T-helper 22 cell (primary cell): ENCODE data around the gene IRAG1.

Experiments used
- DNase-seq: peaks from one replicate; pipeline ENCODE4 v3.0.0-alpha.2; 2020; ENCODE audit warnings: low read depth

Gene IRAG1, protein sequence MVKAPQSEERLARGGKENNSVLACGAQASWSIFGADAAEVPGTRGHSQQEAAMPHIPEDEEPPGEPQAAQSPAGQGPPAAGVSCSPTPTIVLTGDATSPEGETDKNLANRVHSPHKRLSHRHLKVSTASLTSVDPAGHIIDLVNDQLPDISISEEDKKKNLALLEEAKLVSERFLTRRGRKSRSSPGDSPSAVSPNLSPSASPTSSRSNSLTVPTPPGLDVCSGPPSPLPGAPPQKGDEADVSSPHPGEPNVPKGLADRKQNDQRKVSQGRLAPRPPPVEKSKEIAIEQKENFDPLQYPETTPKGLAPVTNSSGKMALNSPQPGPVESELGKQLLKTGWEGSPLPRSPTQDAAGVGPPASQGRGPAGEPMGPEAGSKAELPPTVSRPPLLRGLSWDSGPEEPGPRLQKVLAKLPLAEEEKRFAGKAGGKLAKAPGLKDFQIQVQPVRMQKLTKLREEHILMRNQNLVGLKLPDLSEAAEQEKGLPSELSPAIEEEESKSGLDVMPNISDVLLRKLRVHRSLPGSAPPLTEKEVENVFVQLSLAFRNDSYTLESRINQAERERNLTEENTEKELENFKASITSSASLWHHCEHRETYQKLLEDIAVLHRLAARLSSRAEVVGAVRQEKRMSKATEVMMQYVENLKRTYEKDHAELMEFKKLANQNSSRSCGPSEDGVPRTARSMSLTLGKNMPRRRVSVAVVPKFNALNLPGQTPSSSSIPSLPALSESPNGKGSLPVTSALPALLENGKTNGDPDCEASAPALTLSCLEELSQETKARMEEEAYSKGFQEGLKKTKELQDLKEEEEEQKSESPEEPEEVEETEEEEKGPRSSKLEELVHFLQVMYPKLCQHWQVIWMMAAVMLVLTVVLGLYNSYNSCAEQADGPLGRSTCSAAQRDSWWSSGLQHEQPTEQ

DNA sequence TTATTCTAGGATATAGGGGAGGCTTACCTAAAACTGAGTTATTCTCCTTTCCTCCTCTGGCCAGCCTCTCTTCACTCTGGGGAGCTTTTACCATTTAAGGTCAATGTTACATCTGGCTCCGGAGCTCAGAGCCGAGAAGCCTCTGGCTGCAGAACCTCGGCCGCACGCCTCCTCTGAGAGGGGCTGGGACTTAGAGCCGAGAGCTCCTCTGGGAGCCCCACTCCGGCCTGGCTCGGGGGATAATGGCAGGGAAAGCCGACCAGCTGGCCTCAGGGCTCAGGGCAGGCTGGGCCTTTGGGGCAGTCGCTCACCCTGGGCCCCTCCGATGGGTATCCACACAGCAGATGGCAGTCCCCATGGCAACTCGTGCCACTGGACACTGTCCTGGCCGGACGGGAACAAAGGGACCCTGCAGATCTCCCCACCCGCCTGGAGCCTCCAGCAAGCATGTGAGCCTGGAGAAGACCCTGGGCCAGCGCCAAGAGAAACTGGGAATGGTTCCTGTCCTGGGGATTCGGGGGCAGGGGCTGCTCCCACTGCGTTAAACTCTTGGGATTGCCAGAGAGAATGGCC is at the start of gene IRAG1:
Gene IRAG1 (minus strand): TSS at position 247 of the 573 bp plus-strand sequence. CDS start 153 bp downstream, at position 94.
- no peak for DNase-seq

DNA sequence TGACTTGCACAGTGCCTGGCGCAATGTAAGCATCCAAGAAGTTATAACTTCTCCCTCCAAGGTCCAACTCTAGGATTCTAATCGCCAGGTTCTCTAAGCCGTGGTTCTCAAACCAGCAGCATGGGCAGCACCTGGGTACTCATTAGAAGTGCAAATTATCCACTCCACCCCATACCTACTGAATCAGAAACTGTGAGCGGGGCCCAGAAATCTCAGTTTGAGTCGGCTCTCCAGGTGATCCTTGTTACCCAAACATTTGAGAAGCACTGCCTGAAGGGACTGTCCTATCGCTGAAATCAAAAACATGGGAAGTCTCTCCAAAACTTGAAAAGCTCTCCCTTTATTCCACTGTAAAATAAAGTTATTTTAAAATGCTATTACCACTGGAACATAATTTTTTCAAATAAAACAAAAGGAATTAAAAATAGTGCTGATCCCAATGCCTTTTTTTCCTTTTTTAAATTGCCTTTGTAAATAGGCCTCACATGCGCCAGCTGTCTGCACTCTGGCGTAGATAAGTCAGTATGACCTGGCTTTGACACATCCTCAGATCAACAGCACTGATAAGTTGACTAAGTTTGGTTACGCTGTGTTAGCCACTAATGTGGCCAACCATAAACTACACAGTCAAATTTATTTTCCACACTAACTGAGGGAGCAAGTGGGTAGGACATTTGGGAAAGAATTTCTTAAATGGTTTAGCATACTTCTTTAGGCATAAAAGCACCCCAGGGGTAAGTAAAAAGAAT is 49.1 kb upstream of the IRAG1 start:
- DNase-seq: peak; percentile 25

DNA sequence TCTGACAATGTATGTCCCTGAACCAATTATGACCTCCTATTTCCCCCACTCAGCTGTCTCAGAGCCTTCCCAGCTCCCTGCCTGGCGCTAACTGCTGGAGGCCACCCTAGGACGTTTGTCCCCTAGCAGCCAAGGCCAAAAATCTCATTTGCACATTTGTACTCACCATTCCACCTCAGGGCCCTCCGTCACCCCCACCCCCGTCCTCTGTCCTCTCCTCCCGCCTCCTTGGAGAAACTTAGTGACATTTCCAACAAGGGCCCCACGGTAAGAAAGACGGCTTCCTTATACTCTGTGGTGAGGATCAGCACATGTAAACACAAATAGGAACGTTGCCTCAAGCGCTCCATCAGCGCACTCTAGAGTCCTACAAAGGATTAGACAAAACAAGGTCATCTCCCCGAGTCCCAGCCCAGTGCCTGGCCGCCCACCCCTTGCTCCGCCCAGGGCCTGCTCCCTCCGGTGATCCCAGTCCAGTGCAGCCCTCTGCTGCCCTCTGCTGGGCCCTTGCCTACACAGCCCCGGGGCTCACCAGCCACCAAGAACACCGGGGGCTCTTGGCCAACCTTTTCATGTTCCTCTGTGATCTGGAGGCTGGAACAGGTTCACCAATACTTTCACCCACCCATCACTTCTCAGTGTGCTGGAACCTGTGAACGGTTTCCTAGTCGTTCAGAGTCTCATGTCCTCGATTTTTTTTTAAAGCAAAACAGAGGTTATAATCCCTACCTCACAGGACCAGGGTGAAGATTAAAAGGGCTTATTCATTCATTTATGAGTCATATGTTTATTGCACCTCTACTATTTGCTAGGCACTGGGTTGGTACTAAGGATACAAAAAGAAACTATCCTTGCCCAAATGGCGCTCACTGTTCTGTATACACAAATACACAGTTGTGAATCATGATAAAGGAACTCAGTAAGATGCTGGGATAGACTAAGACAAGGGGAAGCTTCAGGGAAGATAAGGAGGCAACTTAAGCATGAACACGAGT is 42.2 kb upstream of the IRAG1 start:
- DNase-seq: peak; percentile 61

DNA sequence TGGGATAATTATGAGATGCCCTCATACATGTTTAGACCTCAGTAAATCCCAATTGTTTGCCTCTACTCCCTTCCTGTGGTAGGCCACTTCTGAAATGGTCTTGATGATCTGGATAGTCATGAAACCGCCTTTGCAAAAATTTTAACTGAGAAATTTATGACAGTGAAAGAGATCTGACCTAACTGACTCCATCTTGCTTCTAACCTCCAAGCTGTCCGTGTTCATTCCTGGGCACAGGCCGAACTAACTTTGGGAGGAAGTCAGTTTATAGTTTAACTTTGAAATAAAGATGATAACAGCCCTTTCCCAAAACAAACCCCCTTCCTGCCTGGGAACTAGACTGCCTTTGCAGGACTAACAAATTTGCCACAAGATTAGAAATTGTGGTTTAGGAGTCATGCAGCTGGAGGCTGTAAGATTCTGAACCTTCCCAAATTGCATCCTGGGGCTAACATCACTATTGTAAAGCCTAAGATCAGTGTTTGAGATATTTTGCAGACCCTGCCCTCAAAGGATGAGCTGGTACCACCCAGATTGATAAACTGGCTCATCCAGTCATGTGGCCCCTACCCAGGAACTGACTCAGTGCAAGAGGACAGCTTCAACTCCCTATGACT is 37.6 kb upstream of the IRAG1 start:
- DNase-seq: no peak

DNA sequence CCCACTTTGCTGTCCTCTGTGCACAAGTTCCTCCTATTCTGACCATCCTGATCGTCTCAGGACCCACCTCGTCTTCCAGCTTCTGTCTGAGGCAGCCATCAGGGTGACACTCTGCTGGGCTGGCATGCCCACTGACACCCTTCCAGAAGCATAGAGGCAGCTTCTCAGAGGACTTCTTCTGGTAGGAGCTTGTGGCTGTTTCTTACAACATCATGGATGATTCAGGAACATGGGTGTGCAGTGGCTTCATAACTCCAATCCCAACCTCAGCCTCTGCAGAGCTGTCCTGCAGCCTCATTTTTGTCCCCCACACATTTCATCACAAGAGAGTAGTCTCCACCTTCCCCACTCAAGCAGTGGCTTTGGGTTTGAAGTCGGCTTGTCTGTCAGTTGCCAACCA is 36.6 kb upstream of the IRAG1 start:
- DNase-seq: no peak

DNA sequence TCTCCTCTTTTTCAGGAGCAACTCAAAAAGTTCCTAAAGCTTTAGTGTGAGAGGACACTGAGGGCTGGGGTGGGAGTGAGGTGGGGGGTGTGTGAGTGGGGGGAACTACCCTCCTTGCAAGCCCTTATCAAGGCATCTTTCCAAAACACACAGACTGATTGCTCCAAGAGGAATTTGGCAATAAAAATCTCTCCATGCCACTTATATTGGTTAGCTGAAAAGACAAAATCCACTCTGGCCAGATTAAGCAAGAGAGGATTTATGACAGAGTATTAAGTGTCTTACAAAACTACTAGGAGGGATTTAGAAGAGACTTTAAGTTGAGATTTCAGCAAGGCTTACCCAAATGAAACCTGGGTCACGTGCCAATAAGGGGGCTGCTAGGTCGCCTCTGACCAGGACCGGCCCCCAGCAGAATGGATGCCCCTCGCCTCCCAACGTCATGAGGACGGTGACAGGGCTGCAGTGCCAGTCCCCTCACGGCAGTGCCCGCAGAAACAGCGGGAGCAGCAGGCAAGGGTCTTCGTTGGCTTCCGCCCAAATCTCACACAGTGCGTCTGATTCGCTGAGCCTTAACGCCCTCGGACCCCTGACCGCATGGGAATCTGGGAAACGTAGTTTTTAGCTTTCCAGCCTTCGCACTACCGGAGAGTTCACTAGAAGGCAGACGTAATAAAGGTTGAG is 35.4 kb upstream of the IRAG1 start:
- no peak for DNase-seq

DNA sequence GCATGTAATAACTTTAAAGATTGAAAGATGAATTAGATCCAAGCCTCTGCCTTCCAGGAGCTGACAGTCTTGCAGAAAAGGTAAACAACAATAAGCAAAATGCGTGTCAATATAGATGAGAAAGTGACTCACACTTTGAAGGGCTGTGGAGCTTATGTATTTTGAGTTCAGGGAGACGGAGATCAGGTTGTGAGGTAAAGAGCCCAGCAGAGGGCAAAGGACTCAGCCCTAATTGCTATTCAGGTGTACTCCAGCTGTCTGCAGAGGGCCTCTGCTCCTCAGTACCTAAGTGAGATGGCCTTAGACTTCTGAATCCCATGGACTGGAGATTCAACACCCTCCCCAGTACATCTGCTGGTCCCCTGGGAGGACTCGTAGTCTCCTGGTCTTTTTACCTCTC is 34.6 kb upstream of the IRAG1 start:
- DNase-seq: no peak

DNA sequence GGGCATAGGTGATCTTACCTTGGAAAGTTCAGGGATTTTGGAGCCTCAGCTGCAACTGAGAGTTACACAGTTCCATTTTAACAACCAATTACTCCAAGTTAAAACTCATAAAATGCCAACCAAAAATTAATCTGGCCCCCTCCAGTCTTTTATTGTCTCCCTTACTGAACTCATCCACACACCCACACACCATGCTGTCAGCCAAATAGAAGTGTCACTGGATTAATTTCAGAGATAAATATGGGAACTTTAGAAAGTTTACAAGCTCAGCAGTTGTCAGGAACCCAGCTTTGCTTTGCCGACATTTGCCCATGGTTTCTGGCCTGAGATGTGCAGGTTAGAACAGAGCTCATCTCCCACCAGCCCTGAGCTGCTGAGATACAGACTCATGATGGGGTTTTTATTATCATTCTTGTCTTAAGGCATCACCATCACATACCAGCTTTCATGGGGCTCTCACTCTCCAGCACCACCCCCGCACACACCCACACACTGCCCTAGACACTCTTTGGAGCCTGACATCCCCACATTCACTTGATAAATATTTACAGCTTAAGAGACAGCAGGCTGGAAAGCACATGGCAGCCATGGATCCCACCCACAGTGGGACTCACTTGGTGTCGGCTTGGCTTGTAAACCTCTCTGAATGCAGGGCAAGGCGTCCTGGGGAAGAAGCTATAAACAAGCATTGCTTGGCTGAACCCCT is 33.7 kb upstream of the IRAG1 start:
- DNase-seq: no peak

DNA sequence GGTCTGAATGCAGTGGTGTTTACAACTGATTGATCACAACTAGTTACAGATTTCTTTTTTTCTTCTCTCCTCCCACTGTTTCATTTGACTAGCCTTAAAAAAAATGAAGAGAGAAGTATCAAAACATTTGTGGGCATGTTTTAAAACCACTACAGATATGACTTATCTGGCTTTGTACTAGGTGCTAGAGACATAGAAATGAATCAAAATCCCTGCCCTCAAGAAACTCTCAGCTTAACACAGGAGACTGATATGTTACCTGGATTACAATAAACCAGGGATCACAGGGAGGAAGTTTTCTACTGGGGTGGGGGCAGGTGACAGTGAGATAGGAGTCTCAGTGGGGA is 32.3 kb upstream of the IRAG1 start:
- DNase-seq: no peak

DNA sequence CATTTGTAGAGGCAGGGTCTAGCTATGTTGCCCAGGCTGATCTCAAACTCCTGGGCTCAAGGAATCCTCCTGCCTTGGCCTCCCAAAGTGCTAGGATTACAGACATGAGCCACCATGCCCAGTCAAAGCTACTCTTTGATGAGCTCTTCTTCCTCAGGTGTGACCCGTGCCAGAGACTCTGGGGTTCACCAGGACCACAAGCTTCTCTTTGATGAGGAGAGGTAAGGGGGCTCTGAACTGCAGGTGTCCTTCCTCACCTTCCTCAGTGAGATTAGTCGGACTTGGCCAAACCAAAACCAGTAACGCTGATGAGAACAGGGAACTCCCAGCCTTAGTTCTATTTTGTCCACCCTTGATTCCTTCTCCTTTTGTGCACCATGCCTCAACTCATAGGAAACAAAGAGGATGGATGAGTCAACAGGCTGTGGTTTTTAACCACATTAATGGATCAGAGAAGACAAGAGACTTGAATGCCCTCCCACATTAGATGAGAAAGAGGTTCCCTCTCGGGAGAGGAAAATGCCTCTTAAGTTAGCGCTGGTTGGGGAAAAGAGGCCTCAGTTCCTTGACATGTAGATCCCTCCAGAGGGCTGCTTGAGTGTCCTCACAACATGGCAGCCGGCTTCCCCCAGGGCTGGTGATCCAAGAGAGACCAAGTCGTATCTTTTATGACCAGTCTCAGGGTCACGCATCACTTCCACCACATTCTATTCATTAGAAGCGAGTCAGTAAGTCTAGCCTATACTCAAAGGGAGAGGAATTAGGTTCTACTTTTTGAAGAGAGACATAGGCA is 31.8 kb upstream of the IRAG1 start:
- DNase-seq: no peak

DNA sequence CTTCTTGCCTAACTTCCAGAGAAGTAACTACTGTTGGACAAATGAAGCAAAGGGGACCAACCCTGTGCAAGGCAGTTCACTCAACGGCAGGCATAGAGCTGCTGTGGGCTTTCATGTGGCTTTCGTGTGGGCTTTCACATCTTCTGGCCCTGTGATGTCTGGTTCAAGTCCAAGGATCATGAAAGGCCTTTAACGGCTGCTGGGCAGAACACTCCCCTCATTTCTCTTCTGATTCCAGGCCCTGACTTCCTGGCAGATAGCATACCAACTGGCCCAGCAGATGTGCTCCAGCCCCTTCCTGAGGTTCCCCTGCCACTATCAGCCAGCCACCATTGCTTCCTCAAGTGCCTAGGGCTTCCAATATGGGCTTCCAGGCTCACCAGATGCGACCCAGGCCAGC is 28.8 kb upstream of the IRAG1 start:
- DNase-seq: no peak

DNA sequence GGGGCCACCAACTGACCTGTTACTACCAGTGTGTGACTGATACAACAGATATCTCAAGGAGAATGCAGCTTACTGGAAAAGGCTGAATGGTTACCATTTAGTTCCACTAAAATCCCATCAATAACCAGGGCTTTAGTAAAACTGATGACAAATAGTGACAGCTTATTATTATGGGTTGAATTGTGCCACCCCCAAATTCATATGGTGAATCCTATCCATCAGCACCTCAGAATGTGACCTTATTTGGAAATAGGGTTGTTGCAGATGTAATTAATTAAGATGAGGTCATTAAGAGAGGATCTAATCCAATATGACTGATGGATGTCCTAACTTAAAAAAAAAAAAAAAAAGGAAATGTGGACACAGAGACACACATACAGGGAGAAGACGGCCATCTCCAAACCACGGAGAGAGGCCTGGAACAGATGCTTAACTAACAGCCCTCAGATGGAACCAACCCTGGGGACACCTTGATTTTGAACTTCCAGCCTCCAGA is 27.4 kb upstream of the IRAG1 start:
- DNase-seq: no peak

DNA sequence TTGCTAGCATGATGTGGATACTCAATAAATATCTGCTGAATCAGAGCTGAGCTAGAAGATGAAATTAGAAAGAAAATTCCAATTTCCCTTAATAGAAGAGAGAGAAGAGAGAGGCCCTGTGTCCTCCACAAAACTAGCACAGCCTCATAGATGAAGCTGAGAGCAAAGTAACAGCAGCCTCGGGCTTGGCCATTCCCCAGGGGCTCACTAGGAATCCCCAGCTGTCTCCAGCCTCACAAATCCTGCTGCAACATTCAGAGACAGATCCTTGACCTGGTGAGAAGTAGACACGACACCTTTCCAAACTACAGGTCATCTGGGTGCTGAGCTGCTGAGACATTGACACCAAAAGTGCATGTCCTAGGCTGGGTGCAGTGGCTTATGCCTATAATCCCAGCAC is 26.1 kb upstream of the IRAG1 start:
- DNase-seq: no peak

DNA sequence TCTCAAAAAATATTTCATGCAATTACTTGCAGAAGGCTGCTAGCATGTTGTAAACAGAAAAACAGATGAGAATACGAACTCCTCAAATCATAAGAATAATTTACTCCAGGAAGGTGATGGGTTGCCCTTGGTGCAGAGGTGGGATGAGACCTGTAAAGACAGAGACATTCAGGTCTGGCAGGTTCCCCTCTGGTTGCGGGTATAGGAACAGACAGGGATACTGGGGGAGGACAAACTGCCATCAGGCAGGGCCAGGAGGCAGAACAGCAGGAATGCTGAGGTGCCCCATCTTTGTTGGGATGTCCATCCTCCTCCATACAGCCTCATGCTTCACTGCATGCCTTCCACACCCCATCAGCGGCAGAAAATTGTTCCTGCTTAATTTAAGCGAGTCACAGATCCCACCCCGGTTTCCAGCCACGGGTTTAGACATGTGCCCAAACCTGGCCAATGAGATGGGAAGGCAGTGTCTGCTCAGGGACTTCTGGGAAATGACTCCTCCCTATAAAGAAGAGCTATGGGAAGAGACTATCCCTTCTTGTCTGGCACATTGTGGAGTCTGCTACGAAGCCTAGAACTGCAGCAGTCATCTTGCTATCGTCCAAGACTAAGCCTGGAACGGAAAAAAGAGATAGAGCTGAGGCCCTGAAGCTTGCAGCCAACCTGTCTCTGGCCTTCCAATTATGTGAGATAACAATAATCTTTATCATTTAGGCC is 23.1 kb upstream of the IRAG1 start:
- no peak for DNase-seq

DNA sequence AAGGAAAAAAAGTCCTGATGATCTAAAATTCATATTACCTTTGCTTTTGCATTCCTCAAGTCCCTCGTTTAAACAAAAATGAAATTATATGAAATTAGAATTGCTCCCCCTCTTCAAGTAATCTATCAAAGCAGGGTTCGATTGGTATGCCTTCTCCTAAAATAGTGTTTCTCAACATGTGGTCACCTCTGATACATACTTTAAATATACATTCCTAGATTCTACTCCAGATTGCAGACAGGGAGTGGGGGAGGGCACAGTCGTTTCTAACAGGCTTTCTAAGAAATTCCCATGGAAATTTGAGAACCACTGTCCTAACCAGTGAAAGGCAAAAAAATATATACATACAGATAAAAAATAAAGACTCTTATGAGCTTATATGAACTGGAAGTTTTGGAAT is 22.6 kb upstream of the IRAG1 start:
- no peak for DNase-seq

DNA sequence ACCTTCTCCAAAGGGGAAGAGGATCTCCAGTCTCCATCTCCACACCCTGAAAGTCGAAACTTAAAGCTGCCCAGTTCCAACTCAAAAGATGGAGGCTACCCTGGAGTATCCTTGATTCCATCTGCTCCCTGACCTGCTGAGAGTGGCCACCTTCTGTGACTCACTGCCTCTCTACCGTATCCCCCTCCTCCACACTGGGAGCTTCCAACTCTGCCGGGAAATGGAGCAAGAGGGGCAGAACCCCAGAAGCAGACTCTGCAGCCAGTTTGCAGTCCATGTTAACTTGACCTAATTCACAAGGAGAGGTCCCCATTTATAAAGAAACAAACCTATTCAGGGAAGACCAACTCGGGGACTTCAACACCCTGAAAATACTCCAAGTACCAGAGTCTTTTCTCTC is 22.0 kb upstream of the IRAG1 start:
- no peak for DNase-seq

DNA sequence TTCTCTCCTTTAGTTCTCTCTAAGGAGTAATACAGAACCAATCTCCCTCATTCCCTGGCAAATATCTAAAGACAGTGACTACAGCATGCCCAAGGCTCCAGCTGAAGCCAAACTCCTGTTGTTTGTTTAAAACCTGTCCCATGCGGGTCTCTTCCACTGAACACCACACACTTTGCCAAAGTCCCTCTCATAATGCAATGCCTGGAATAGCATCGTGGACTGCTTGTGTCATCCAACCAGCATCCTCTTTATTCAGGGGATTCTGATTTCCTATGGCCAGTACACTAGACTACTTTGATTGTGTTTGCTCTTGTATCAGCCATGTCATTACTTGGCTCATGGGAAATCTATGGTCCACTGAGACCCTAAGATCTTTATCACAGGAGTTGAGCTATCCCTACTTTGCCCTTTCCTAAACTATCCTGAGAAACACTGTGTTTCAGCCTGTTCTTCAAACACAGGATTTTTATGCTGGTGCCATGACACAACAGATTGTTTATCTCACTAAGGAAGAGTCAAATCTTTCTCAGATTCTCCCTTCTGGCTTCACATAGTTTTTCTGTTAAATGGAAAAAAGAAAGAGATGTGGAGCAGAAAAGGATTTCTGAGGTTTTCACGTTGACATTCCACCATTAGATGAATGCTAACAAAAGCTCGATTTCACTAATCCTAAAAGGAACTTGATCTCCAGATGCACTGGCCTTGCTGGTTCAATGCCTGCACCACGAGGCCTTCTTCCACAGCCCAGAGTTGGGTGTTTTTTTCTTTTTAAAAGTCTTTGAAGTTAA is 15.9 kb upstream of the IRAG1 start:
- DNase-seq: no peak
